Effector CD4-positive, alpha-beta T cell (primary cell): ENCODE results near the gene ME3.

Source experiments
- DNase-seq: peaks from one replicate; pipeline ENCODE4 v3.0.0-alpha.2; 2020

Gene ME3

GRCh38 chr11:86617502-86617901 lies 54.9 kb downstream of the ME3 start:
- DNase-seq: no peak

GRCh38 chr11:86615487-86615886 lies 56.9 kb downstream of the ME3 start:
- DNase-seq: no peak

GRCh38 chr11:86610559-86611341 lies 61.7 kb downstream of the ME3 start:
- no peak for DNase-seq

- DNase-seq: no peak
These were observed 64.1 kb downstream of the ME3 start for GRCh38 chr11:86608251-86608799.

- DNase-seq: no peak
These were observed 65.5 kb downstream of the ME3 start for GRCh38 chr11:86606836-86607481.

- DNase-seq: no peak
These were observed 66.1 kb downstream of the ME3 start for GRCh38 chr11:86606270-86606835.

- no peak for DNase-seq
These were observed 75.4 kb downstream of the ME3 start for GRCh38 chr11:86596861-86597586.

- no peak for DNase-seq
These were observed 76.5 kb downstream of the ME3 start for GRCh38 chr11:86595955-86596354.

- DNase-seq: no peak
These were observed 77.0 kb downstream of the ME3 start for GRCh38 chr11:86595451-86595850.

- DNase-seq: no peak
These were observed 77.7 kb downstream of the ME3 start for GRCh38 chr11:86594746-86595145.

GRCh38 chr11:86593833-86594232 lies 78.6 kb downstream of the ME3 start:
- no peak for DNase-seq

GRCh38 chr11:86592659-86593451 lies 79.6 kb downstream of the ME3 start:
- peak; percentile 18 for DNase-seq

GRCh38 chr11:86592047-86592591 lies 80.3 kb downstream of the ME3 start:
- no peak for DNase-seq

GRCh38 chr11:86591631-86592030 lies 80.8 kb downstream of the ME3 start:
- no peak for DNase-seq

- no peak for DNase-seq
These were observed 82.4 kb downstream of the ME3 start for GRCh38 chr11:86589856-86590589.

- no peak for DNase-seq
These were observed 83.2 kb downstream of the ME3 start for GRCh38 chr11:86589204-86589603.

GRCh38 chr11:86588566-86589090 lies 83.8 kb downstream of the ME3 start:
- no peak for DNase-seq

- DNase-seq: no peak
These were observed 84.9 kb downstream of the ME3 start for GRCh38 chr11:86587264-86588193.

- DNase-seq: no peak
These were observed 86.1 kb downstream of the ME3 start for GRCh38 chr11:86586307-86586706.

GRCh38 chr11:86582898-86583297 lies 89.5 kb downstream of the ME3 start:
- DNase-seq: no peak
